HEK293 (cell line): Measurements from ENCODE around the gene FGR.
A peak's percentile ranks its signal among the peaks of the same experiment; 100 is the strongest.

ENCODE experiments used
- CTCF ChIA-PET: fragments of 350-600 bp; formaldehyde crosslinking; extraction: SDS; loops from one replicate; lab custom pipeline; 2021; ENCODE audit warnings: antibody characterized with exemption; lab: Yijun Ruan, JAX
- POLR2A ChIA-PET: fragments of 300-600 bp; formaldehyde crosslinking; extraction: SDS; loops from one replicate; lab custom pipeline; 2020; ENCODE audit warnings: antibody characterized with exemption, inconsistent platforms; lab: Yijun Ruan, JAX
- H3K27ac ChIP-seq: fragments of 200-500 bp; sonication (Bioruptor generic); 2 replicates; pipeline ENCODE4 v1.5.1; 2014; ENCODE audit warnings: low read depth, low read length, control low read depth, inconsistent platforms; ENCODE audit errors: extremely low read depth
- H3K36me3 ChIP-seq, 2 experiments: fragments of 200-500 bp in 1 of 2; sonication (Bioruptor generic) in 1 of 2; 1 replicate in 1 of 2; 2 replicates in 1 of 2; pipeline ENCODE4 v1.5.1; 2014 to 2017; ENCODE audit warnings: inconsistent platforms in 2 of 2, low read length in 2 of 2; ENCODE audit not compliant: control insufficient read depth in 2 of 2, insufficient read depth in 1 of 2
- H3K4me1 ChIP-seq: fragments of 200-500 bp; sonication (Bioruptor generic); 2 replicates; pipeline ENCODE4 v1.5.1; 2014; ENCODE audit warnings: mild to moderate bottlenecking, low read length, inconsistent platforms; ENCODE audit not compliant: control insufficient read depth, insufficient read depth
- H3K4me3 ChIP-seq: 2 replicates; pipeline ENCODE4 v1.5.1; 2011; ENCODE audit warnings: low read depth, mild to moderate bottlenecking, control low read depth, low read length, moderate library complexity
- H3K9me3 ChIP-seq: fragments of 200-500 bp; sonication (Bioruptor generic); 2 replicates; pipeline ENCODE4 v1.5.1; 2014; ENCODE audit warnings: low read depth, low read length, inconsistent platforms; ENCODE audit not compliant: control insufficient read depth, insufficient read depth
- GLIS1 ChIP-seq: fragments of 450-650 bp; formaldehyde crosslinking; IDR thresholded peaks from 2 replicates; pipeline ENCODE4 v1.5.1; 2016; ENCODE audit warnings: missing biosample characterization, missing genetic modification characterization
- GLIS2 ChIP-seq: fragments of 450-650 bp; formaldehyde crosslinking; IDR thresholded peaks from 2 replicates; pipeline ENCODE4 v1.5.1; 2016; ENCODE audit warnings: missing biosample characterization, missing genetic modification characterization
- KLF7 ChIP-seq: fragments of 450-650 bp; formaldehyde crosslinking; IDR thresholded peaks from 2 replicates; pipeline ENCODE4 v1.5.1; 2016; ENCODE audit warnings: missing biosample characterization, missing genetic modification characterization, borderline replicate concordance
- SP2 ChIP-seq: fragments of 450-650 bp; formaldehyde crosslinking; IDR thresholded peaks from 2 replicates; pipeline ENCODE4 v1.5.1; 2016; ENCODE audit warnings: missing biosample characterization, missing genetic modification characterization
- SP7 ChIP-seq: fragments of 450-650 bp; formaldehyde crosslinking; IDR thresholded peaks from 2 replicates; pipeline ENCODE4 v1.5.1; 2016; ENCODE audit warnings: missing biosample characterization, missing genetic modification characterization
- WT1 ChIP-seq: fragments of 450-650 bp; formaldehyde crosslinking; IDR thresholded peaks from 2 replicates; pipeline ENCODE4 v1.5.1; 2016; ENCODE audit warnings: missing biosample characterization, missing genetic modification characterization
- ZBTB20 ChIP-seq: fragments of 450-650 bp; formaldehyde crosslinking; IDR thresholded peaks from 2 replicates; pipeline ENCODE4 v1.5.1; 2016; ENCODE audit warnings: missing biosample characterization, missing genetic modification characterization
- ZBTB8A ChIP-seq: fragments of 450-650 bp; formaldehyde crosslinking; IDR thresholded peaks from 2 replicates; pipeline ENCODE4 v1.5.1; 2016; ENCODE audit warnings: missing biosample characterization, missing genetic modification characterization
- ZFHX2 ChIP-seq: fragments of 450-650 bp; formaldehyde crosslinking; conservative IDR thresholded peaks from 2 replicates; pipeline ENCODE4 v1.5.1; 2016; ENCODE audit warnings: missing biosample characterization, missing genetic modification characterization
- ZIC2 ChIP-seq: fragments of 450-650 bp; formaldehyde crosslinking; IDR thresholded peaks from 2 replicates; pipeline ENCODE4 v1.5.1; 2016; ENCODE audit warnings: missing biosample characterization, missing genetic modification characterization
- ZNF10 ChIP-seq: fragments of 450-650 bp; formaldehyde crosslinking; IDR thresholded peaks from 2 replicates; pipeline ENCODE4 v1.5.1; 2017; ENCODE audit warnings: missing biosample characterization, missing genetic modification characterization
- ZNF223 ChIP-seq: fragments of 450-650 bp; formaldehyde crosslinking; IDR thresholded peaks from 2 replicates; pipeline ENCODE4 v1.5.1; 2016; ENCODE audit warnings: missing biosample characterization, missing genetic modification characterization
- ZNF350 ChIP-seq: fragments of 450-650 bp; formaldehyde crosslinking; IDR thresholded peaks from 2 replicates; pipeline ENCODE4 v1.5.0; 2017; ENCODE audit warnings: missing biosample characterization, mild to moderate bottlenecking, missing genetic modification characterization
- ZNF423 ChIP-seq: fragments of 450-650 bp; formaldehyde crosslinking; IDR thresholded peaks from 2 replicates; pipeline ENCODE4 v1.5.1; 2016; ENCODE audit warnings: missing biosample characterization, missing genetic modification characterization
- ZNF555 ChIP-seq: fragments of 450-650 bp; formaldehyde crosslinking; conservative IDR thresholded peaks from 2 replicates; pipeline ENCODE4 v1.5.1; 2017; ENCODE audit warnings: missing biosample characterization, mild to moderate bottlenecking, missing genetic modification characterization, inconsistent platforms
- ZNF610 ChIP-seq: fragments of 450-650 bp; formaldehyde crosslinking; IDR thresholded peaks from 2 replicates; pipeline ENCODE4 v1.5.1; 2016; ENCODE audit warnings: missing biosample characterization, missing genetic modification characterization, borderline replicate concordance
- ZNF76 ChIP-seq: fragments of 450-650 bp; formaldehyde crosslinking; IDR thresholded peaks from 2 replicates; pipeline ENCODE4; 2016; ENCODE audit warnings: low read depth, missing biosample characterization, missing genetic modification characterization, borderline replicate concordance
- ZNF777 ChIP-seq: fragments of 450-650 bp; formaldehyde crosslinking; IDR thresholded peaks from 2 replicates; pipeline ENCODE4 v1.5.1; 2017; ENCODE audit warnings: missing biosample characterization, missing genetic modification characterization, borderline replicate concordance
- ZNF830 ChIP-seq: fragments of 450-650 bp; IDR thresholded peaks from 2 replicates; pipeline ENCODE4 v1.5.0; 2018; ENCODE audit warnings: missing biosample characterization, missing genetic modification characterization, low read depth, mild to moderate bottlenecking, moderate library complexity
- TF ChIP-seq, protein P1 (sequence below): fragments of 450-650 bp; formaldehyde crosslinking; IDR thresholded peaks from 2 replicates; pipeline ENCODE4 v1.5.1; 2016; ENCODE audit warnings: missing biosample characterization, missing genetic modification characterization
- TF ChIP-seq, protein P2 (sequence below): fragments of 450-650 bp; formaldehyde crosslinking; IDR thresholded peaks from 2 replicates; pipeline ENCODE4 v1.5.1; 2016; ENCODE audit warnings: missing biosample characterization, missing genetic modification characterization
- TF ChIP-seq, protein P3 (sequence below): fragments of 450-650 bp; formaldehyde crosslinking; IDR thresholded peaks from 2 replicates; pipeline ENCODE4 v1.5.1; 2017; ENCODE audit warnings: missing biosample characterization, mild to moderate bottlenecking, missing genetic modification characterization, moderate library complexity
- TF ChIP-seq, protein P4 (sequence below): fragments of 450-650 bp; IDR thresholded peaks from 2 replicates; pipeline ENCODE4 v1.5.1; 2018; ENCODE audit warnings: missing biosample characterization, mild to moderate bottlenecking, missing genetic modification characterization
- TF ChIP-seq, protein P5 (sequence below): fragments of 450-650 bp; IDR thresholded peaks from 2 replicates; pipeline ENCODE4 v1.5.1; 2018; ENCODE audit warnings: missing biosample characterization, missing genetic modification characterization
- TF ChIP-seq, protein P6 (sequence below): fragments of 450-650 bp; formaldehyde crosslinking; IDR thresholded peaks from 2 replicates; pipeline ENCODE4 v1.5.1; 2016; ENCODE audit warnings: missing biosample characterization, missing genetic modification characterization

The FGR gene

DNA sequence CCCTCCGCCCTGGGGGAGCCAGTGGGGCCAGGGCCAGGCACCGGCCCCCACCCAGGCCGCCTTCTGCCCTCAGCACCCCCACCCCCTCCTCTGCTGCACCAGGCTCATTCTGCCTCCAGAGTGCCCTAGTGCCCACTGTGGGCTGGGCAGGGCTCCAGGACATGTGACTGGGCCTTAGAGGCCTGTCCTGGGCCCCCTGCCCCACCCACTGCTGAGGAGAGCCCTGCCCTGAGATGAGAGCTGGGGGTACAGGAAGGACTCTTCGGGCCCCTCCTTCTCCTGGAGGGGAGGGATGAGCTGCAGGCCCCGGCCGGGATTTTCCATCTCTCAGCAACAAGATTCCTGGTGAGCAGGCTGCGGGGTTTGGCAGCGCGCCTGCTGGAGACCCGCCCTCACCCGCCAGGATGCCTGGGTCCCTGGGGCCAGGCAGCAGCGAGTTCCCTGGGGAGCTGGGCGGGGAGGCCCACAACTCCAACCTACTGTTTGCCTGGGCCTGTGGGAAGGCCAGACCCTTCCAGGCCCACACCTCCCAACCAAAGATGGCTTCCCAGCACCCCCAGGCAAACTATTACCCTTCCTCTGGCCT, 45.1 kb downstream of the FGR start:
- CTCF ChIA-PET: interaction anchor here (0.7 to 1.8 kb wide), 3 partner anchors 11 to 18 kb away, joined by 3 to 6 read pairs (median 3); no protein-coding TSS in a partner anchor
- Histone ChIP-seq H3K4me1 (peaks cover 13% of the 10 kb centered on the region), H3K36me3 (peaks cover 0 to 13% of the 10 kb centered on the region in 2 experiments; a peak in 1 of 3 replicates), H3K4me3 (no peak overlapping the region), H3K9me3 (no peaks in the 10 kb centered on the region), H3K27ac (no peak overlapping the region)
- POLR2A ChIA-PET: interaction anchor here (1.8 kb wide), 1 partner anchor 33 kb away, joined by 5 read pairs; no protein-coding TSS in a partner anchor
- no peak for TF ChIP-seq ZNF555 (tag by site-specific recombination)
- TF ChIP-seq ZNF830: no peak
- no peak for TF ChIP-seq ZNF610 (tag by site-specific recombination)
- TF ChIP-seq ZIC2 (tag by site-specific recombination): peak; percentile 98
- 0 out of 2 replicates have a peak, but pooled peaks have one; percentile 57 for TF ChIP-seq ZNF223 (tag by site-specific recombination)
- TF ChIP-seq WT1: 0 out of 2 replicates have a peak, but pooled peaks have one; percentile 18
- peak; percentile 81 for TF ChIP-seq GLIS1
- no peak for TF ChIP-seq ZNF777 (tag by site-specific recombination)
- peak; percentile 61; the same call in 1 of the 2 replicates for TF ChIP-seq ZBTB20 (tag by site-specific recombination)
- TF ChIP-seq SP2 (tag by site-specific recombination): peak; percentile 52
- TF ChIP-seq, protein P1, sequence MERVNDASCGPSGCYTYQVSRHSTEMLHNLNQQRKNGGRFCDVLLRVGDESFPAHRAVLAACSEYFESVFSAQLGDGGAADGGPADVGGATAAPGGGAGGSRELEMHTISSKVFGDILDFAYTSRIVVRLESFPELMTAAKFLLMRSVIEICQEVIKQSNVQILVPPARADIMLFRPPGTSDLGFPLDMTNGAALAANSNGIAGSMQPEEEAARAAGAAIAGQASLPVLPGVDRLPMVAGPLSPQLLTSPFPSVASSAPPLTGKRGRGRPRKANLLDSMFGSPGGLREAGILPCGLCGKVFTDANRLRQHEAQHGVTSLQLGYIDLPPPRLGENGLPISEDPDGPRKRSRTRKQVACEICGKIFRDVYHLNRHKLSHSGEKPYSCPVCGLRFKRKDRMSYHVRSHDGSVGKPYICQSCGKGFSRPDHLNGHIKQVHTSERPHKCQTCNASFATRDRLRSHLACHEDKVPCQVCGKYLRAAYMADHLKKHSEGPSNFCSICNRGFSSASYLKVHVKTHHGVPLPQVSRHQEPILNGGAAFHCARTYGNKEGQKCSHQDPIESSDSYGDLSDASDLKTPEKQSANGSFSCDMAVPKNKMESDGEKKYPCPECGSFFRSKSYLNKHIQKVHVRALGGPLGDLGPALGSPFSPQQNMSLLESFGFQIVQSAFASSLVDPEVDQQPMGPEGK: peak; percentile 47
- TF ChIP-seq ZNF350 (tag by site-specific recombination): no peak
- TF ChIP-seq KLF7 (tag by site-specific recombination): 0 out of 2 replicates have a peak, but pooled peaks have one; percentile 26
- TF ChIP-seq, protein P2, sequence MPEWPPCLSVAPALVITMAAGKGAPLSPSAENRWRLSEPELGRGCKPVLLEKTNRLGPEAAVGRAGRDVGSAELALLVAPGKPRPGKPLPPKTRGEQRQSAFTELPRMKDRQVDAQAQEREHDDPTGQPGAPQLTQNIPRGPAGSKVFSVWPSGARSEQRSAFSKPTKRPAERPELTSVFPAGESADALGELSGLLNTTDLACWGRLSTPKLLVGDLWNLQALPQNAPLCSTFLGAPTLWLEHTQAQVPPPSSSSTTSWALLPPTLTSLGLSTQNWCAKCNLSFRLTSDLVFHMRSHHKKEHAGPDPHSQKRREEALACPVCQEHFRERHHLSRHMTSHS (tag by site-specific recombination): no peak
- TF ChIP-seq, protein P3, sequence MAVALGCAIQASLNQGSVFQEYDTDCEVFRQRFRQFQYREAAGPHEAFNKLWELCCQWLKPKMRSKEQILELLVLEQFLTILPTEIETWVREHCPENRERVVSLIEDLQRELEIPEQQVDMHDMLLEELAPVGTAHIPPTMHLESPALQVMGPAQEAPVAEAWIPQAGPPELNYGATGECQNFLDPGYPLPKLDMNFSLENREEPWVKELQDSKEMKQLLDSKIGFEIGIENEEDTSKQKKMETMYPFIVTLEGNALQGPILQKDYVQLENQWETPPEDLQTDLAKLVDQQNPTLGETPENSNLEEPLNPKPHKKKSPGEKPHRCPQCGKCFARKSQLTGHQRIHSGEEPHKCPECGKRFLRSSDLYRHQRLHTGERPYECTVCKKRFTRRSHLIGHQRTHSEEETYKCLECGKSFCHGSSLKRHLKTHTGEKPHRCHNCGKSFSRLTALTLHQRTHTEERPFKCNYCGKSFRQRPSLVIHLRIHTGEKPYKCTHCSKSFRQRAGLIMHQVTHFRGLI (tag by site-specific recombination): no peak
- TF ChIP-seq, protein P4, sequence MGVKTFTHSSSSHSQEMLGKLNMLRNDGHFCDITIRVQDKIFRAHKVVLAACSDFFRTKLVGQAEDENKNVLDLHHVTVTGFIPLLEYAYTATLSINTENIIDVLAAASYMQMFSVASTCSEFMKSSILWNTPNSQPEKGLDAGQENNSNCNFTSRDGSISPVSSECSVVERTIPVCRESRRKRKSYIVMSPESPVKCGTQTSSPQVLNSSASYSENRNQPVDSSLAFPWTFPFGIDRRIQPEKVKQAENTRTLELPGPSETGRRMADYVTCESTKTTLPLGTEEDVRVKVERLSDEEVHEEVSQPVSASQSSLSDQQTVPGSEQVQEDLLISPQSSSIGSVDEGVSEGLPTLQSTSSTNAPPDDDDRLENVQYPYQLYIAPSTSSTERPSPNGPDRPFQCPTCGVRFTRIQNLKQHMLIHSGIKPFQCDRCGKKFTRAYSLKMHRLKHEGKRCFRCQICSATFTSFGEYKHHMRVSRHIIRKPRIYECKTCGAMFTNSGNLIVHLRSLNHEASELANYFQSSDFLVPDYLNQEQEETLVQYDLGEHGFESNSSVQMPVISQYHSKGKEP: no peak
- peak; percentile 60 for TF ChIP-seq GLIS2
- peak; percentile 22 for TF ChIP-seq ZFHX2 (tag by site-specific recombination)
- peak; percentile 25; the same call in 1 of the 2 replicates for TF ChIP-seq SP7 (tag by site-specific recombination)
- 0 out of 2 replicates have a peak, but pooled peaks have one; percentile 18 for TF ChIP-seq ZNF76 (tag by site-specific recombination)
- TF ChIP-seq ZNF10 (tag by site-specific recombination): no peak
- peak; percentile 27; the same call in 1 of the 2 replicates for TF ChIP-seq ZBTB8A (tag by site-specific recombination)
- TF ChIP-seq, protein P5, sequence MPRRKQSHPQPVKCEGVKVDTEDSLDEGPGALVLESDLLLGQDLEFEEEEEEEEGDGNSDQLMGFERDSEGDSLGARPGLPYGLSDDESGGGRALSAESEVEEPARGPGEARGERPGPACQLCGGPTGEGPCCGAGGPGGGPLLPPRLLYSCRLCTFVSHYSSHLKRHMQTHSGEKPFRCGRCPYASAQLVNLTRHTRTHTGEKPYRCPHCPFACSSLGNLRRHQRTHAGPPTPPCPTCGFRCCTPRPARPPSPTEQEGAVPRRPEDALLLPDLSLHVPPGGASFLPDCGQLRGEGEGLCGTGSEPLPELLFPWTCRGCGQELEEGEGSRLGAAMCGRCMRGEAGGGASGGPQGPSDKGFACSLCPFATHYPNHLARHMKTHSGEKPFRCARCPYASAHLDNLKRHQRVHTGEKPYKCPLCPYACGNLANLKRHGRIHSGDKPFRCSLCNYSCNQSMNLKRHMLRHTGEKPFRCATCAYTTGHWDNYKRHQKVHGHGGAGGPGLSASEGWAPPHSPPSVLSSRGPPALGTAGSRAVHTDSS (tag by site-specific recombination): no peak
- TF ChIP-seq, protein P6, sequence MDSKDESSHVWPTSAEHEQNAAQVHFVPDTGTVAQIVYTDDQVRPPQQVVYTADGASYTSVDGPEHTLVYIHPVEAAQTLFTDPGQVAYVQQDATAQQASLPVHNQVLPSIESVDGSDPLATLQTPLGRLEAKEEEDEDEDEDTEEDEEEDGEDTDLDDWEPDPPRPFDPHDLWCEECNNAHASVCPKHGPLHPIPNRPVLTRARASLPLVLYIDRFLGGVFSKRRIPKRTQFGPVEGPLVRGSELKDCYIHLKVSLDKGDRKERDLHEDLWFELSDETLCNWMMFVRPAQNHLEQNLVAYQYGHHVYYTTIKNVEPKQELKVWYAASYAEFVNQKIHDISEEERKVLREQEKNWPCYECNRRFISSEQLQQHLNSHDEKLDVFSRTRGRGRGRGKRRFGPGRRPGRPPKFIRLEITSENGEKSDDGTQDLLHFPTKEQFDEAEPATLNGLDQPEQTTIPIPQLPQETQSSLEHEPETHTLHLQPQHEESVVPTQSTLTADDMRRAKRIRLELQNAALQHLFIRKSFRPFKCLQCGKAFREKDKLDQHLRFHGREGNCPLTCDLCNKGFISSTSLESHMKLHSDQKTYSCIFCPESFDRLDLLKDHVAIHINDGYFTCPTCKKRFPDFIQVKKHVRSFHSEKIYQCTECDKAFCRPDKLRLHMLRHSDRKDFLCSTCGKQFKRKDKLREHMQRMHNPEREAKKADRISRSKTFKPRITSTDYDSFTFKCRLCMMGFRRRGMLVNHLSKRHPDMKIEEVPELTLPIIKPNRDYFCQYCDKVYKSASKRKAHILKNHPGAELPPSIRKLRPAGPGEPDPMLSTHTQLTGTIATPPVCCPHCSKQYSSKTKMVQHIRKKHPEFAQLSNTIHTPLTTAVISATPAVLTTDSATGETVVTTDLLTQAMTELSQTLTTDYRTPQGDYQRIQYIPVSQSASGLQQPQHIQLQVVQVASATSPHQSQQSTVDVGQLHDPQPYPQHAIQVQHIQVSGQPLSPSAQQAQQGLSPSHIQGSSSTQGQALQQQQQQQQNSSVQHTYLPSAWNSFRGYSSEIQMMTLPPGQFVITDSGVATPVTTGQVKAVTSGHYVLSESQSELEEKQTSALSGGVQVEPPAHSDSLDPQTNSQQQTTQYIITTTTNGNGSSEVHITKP: peak; percentile 44; the same call in 1 of the 2 replicates
- peak; percentile 96 for TF ChIP-seq ZNF423 (tag by site-specific recombination)
